Astrocyte of the cerebellum (primary cell): ENCODE data around the gene XRCC5.
A peak's percentile ranks its signal among the peaks of the same experiment; 100 is the strongest.

ENCODE experiments used
- DNase-seq: peaks from one replicate; pipeline ENCODE4 v3.0.0-alpha.2; 2011; ENCODE audit warnings: low read depth
- H3K4me3 ChIP-seq: 2 replicates; pipeline ENCODE4 v1.5.1; 2011; ENCODE audit warnings: mild to moderate bottlenecking, low read depth, low read length, moderate library complexity
- in situ Hi-C: cut with HindIII; loops from 2 replicates; pipeline ENCODE4 v1.10.0; 2017; ENCODE audit warnings: low sequenced_read_pairs
- TF ChIP-seq, protein P1 (sequence below): IDR thresholded peaks from 2 replicates; pipeline ENCODE4 v1.5.1; 2012; ENCODE audit warnings: low read length, low read depth, moderate library complexity, mild to moderate bottlenecking; ENCODE audit errors: missing control alignments

XRCC5 gene

DNA sequence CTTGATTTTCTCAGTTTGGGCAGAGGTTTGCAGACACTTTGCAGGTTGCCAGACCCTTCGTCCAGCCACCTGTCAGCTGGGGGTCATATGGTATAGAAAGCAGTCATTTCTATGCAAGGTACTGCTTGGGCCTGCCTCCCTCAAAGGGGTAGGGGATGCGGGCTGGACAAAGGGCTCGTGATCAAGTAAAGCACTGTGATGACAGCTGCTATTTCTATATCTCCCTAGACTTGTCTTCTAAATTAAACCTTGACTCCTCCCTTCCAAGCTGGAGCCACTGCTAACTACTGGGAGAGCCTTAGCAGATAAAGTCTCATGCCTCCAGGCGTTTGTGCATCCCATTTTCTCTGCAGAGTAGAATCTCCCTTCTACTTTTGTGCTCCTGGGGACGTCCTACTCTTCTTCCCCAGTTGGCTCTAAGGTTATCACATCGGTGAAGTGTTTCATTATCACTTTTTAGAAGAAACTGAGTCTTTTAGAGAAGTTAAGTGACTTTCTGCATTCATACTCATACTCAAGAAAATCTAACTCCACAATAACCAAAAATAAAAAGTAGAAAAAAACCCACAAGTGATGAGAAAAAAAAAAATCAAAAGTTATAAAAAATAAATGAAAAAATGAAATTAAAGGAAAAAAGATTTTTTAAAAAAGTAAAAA lies 710 bp upstream of the XRCC5 start:
- no peak for DNase-seq
- in situ Hi-C loops = no loop called here
- TF ChIP-seq, protein P1, sequence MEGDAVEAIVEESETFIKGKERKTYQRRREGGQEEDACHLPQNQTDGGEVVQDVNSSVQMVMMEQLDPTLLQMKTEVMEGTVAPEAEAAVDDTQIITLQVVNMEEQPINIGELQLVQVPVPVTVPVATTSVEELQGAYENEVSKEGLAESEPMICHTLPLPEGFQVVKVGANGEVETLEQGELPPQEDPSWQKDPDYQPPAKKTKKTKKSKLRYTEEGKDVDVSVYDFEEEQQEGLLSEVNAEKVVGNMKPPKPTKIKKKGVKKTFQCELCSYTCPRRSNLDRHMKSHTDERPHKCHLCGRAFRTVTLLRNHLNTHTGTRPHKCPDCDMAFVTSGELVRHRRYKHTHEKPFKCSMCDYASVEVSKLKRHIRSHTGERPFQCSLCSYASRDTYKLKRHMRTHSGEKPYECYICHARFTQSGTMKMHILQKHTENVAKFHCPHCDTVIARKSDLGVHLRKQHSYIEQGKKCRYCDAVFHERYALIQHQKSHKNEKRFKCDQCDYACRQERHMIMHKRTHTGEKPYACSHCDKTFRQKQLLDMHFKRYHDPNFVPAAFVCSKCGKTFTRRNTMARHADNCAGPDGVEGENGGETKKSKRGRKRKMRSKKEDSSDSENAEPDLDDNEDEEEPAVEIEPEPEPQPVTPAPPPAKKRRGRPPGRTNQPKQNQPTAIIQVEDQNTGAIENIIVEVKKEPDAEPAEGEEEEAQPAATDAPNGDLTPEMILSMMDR = no peak
- H3K4me3 ChIP-seq = peak overlapping the region; percentile 72

DNA sequence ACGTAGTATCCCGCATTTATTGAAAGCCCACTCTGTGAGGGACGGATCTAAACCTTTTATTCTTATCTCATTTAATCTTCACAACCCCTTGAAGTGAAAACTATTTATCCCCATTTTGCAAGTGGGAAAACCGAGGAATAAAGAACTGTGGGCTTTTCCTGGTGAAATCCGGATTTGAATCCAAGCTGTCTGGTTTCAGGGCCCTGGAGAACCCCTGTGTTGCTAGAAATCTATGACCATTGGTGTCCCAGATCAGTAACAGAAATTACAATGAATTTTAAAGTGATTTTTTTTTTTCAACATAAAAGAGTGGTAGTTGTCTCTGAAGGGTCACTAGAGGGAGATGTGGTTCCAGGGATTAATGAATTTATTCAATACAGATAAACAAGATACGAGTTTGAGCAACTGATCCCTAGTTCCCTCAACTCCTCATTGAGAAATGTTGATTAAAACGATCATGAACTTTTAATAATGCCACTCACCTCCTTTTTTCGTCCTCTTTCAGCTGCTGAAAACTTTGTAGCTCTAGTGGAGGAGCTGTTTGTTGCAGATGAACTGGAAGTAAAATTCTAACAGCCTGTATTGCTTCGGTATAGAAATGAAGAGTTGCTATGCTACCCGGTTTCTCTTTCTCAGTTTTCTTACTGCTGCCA lies 940 bp downstream of the XRCC5 start:
- TF ChIP-seq, protein P1 = peak; percentile 44
- peak overlapping the region; percentile 72 for H3K4me3 ChIP-seq
- in situ Hi-C loops = no loop called here
- peak; percentile 39 for DNase-seq

DNA sequence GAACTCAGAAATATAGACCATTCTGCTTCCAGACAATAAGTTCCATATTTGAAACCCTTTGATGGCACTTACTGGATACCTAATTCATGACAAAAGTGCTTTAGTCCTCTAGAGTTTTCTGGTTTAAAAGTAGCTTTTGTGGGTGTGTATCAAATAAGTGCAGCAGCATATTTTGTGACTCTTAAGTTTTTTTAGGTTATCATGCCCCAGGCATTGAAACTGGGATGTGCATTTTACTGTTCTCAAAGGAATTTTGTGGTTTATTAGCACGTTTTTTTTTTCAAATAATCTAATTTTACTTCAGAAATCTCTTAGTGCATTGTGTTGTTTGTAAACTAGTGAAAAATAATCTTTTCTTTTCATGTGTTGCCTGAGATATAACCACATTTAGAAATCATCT lies 1.5 kb downstream of the XRCC5 start:
- in situ Hi-C loops = no loop called here
- peak overlapping the region; percentile 72 for H3K4me3 ChIP-seq
- TF ChIP-seq, protein P1 = no peak
- no peak for DNase-seq

DNA sequence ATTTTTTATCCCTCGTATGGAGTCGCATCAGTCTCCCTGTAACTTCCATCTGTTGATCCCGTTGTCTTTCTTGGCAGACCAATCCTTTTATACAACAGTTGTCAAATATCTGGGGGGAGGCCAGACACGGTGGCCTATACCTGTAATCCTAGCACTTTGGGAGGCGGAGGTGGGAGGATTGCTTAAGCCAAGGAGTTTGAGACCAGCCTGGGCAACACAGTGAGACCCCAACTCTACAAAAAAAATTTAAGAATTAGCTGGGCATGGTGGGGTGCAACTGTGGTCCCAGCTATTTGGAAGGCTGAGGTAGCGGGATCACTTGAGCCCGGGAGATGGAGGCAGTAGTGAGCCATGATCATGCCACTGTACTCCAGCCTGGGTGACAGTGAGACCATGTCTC lies 2.0 kb downstream of the XRCC5 start:
- TF ChIP-seq, protein P1 = no peak
- no peak overlapping the region for H3K4me3 ChIP-seq
- in situ Hi-C loops = no loop called here

DNA sequence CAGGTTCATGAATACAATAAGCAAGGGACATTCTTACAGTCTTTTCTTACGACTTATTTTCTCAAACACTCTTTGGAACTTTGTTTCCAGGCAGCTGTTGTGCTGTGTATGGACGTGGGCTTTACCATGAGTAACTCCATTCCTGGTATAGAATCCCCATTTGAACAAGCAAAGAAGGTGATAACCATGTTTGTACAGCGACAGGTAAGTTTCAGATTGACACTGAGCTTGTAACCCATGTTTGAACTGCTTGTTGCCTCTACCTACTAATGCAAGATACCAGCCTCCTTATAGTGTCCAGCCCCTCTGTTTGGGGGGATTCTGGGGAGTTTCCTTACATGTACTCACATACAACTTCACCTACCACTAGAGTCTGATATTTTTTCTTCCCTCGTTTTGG lies 3.8 kb downstream of the XRCC5 start:
- in situ Hi-C loops = no loop called here
- DNase-seq = no peak
- TF ChIP-seq, protein P1 = no peak
- no peak overlapping the region for H3K4me3 ChIP-seq

More for the DNA sequence above, 2.0 kb downstream of the XRCC5 start:
- no peak for DNase-seq

DNA sequence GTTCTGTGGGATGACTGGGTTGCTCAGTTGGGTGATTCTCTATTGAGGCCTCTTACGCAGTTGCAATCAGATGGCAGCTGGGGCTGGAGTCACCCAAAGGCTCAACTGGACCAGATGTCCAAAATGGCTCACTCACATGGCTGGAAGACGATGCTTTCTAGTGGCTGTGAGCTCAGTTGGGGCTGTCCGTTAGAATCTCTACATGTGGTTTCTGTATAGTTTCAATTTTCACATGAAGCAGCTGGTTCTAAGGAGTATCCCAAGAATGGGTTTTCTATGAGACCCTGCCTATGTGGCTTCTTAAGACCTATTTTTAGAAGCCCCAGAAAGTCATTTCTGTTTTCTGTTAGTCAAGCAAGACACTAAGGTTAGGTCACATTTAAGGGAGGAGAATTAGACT lies 4.4 kb downstream of the XRCC5 start:
- in situ Hi-C loops = no loop called here
- no peak overlapping the region for H3K4me3 ChIP-seq
- TF ChIP-seq, protein P1 = no peak
- DNase-seq = no peak
